G401 (cell line): ENCODE measurements around the gene NKPD1. TPM values are rescaled to one million over a fixed set of nuclear protein-coding genes. Genes with fewer than 3 reads are reported as not detected.

ENCODE experiments used
- DNase-seq: peaks from one replicate; pipeline ENCODE4 v3.0.0-alpha.2; 2015; ENCODE audit warnings: low spot score
- in situ Hi-C: cut with HindIII; loops from 2 replicates; pipeline ENCODE4 v1.10.0; 2016; ENCODE audit warnings: low sequenced_read_pairs, mixed read lengths
- total RNA-seq: library from RNA; depleted of rRNA; stranded (reverse); fragments of >200 nt; shearing (Covaris generic); gene quantifications from 2 replicates; pipeline ENCODE4 v1.2.3, GENCODE V29; 2014

The NKPD1 gene
- total RNA-seq, 1 experiment from 2014 or later: 0.31 TPM

DNA sequence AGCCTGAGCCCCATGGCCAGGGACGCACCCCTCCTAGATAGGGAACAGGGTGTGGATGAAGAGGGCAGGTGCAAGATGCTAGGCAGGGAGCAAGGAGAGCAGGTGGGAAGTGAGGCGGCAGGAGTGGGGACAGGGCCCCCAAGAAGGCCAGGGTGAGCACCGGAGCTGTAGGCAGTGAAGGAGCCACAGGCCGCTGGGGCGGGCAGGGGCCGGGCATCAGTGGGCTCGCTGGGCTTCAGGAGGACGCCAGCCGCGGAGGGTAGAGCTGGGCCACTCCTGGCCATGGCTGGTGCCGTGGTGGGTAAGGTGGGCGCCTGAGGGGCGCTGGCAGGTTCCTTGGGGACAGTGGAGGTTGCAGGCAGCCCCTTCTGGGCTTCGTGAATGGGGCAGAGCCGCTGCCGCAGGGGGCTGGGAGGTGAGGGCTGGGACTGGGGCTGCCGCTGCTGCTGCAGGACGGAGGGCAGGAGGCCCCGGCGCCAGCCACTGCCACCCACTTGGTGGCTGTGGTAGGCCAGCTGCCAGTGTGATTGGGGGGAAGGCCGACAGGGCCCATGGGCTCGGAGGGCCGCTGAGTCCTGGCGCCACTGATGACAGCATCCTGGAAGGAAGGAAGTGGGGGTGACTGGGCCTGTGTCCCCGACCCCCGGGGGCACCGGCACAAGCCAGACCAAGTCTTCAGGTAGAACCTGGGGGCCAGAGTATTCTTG lies 2.1 kb downstream of the NKPD1 start:
- DNase-seq: no peak
- in situ Hi-C loops: no loop called here

DNA sequence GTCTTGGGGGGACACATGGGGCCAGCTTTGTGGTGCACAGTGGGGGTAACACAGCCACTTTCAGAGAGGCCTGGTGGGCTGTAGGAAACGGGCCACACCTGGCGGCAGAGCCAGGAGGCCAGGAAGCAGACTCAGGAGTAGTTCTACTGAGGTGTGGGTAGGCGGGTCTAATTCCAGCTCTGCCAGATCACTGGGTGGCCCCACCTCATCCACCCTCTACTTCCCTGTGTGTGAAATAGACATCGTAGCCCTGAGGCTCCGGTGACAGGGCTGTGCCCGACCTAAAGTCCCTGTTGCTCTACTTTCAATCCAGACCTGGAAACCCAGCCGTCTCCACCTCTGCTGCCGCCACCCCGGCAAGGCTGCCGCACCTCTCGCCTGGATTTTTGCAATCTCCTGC lies 4.0 kb downstream of the NKPD1 start:
- no peak for DNase-seq
- in situ Hi-C loops: no loop called here

DNA sequence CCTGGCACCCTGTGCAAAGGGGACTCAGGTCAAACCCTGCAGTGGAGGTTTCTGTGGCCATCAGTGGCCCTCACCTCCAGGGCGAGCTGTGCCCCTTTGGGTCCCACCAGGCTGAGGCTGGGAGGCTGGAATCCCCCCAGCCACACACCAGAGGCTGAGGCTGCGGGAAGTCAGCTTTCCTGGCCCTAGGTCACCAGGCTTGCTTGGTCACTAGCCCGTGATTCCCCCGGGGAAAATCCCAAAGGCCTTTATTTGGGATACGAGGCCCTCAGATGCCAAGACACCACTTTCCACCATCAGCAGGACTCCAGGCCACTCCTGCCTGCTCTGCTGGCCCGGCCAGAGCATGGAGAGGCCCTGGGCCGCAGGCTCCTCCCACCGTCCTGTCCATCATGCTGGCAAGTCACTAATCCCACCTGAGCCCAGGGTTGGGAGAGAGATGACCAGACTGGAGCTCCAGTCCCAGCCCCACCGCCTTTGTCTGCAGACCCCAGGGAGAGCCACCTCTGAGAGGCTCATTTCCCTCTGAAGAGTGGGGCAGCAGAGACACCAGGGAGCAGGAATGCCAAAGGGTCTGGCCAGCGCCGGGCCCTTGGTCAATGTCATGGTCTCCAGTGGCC lies 4.7 kb downstream of the NKPD1 start:
- no peak for DNase-seq
- in situ Hi-C loops: no loop called here

DNA sequence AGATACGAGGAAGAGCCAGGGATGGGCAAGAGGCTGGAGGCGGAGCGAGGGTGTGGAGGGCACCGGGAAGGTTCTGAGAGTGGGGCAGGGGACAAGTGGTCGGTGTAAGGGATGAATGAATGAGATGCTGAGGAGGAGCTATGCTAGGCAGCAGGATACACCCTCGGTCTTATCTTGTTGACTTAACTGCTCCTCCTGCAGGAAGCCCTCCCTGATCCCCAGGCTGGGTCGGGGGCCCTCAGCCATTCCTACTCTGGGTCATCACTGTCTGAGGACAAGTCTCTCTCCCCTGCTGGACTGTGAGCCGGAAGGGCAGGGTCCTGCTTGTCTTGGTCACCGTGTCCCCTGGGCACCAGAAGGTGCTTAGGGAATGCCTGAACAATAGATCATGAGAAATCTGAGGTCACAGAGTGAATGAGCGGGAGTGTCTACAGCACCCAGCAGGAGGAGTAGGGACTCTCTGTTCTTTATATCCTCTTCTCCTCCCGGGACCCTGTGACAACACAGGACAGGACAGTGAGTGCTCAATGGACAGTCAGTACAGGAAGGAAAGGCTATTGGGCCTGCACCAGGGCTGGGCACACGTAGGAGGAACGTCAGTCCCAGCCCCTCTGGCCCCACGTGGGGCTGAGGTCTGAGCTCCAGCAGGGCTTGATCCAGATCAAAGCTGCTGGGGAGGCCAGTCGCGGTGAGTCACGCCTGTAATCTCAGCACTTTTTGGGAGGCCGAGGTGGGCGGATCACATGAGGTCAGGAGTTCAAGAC lies 6.5 kb downstream of the NKPD1 start:
- in situ Hi-C loops: no loop called here
- no peak for DNase-seq

DNA sequence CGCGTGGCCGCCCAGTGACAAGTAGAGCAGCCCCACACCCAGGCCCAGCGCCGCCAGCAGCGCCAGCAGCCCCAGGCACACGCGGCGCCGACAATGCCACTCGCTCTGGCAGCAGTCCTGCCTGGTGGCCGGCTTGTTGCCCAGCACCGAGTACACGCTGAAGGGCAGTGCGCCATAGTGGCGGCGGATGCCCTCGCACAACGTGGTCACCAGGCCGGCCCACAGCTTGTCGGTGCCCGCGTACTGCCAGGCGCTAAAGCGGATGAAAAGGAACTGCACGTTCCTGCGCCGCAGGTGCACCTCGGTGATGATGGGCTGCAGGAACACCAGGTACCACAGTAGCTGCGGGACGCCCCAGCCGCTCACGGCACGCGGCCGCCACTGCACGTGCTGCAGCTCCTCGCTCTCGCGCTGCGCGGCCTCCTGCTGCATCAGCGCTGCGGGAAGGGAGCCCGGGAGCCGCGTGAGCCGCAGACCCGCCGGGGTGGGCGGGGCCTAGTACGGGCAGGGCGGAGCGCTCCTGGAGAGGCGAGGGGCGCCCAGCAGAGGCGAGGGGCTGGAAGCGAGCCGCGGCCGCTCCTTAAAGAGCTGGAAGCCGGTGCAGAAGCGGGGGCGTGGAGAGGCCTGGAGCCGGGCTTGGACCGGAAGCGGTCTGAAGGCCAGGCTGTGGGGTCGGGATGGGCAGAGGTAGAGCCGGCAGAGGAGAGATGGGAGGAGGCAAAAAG lies 7.3 kb downstream of the NKPD1 start:
- in situ Hi-C loops: no loop called here
- DNase-seq: peak; percentile 45

DNA sequence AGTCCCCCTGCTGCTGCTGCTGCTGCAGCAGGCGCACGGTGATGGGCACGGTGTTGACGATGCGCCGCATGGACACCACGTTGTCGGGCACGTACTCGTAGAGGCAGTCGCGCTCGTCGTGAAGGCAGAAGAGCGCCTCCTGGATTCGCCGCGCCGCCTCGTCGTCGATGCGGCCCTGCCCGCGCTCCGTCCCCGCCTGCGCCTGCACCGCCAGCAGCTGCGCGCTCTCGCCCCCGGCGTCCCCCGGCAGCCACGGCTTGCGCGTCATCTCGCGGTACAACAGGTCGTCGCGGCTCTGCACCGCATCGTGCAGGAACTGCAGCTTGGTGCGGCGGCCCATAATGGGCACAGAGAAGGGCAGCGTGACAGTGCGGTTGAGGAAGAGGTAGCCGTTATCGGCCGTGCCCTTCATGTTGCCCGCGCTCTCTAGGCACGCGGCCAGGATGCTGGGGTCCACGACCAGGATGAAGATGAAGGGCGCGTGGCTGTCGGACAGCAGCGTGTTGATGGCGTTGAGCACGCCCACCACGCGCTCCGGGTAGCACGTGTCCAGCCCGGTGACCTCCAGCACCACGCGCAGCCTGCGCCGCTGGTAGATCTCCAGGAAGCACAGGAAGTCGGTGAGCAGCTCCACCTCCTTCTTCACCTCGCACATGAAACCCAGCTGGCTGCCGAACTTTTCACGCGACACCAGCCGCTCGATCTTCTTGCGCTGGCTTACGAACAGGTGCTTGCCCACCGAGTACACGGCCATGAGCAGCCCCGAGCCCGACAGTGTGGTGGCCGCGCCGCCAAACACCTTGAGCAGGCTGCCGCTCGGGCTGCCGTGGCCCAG lies 8.1 kb downstream of the NKPD1 start:
- in situ Hi-C loops: no loop called here
- DNase-seq: peak; percentile 28

DNA sequence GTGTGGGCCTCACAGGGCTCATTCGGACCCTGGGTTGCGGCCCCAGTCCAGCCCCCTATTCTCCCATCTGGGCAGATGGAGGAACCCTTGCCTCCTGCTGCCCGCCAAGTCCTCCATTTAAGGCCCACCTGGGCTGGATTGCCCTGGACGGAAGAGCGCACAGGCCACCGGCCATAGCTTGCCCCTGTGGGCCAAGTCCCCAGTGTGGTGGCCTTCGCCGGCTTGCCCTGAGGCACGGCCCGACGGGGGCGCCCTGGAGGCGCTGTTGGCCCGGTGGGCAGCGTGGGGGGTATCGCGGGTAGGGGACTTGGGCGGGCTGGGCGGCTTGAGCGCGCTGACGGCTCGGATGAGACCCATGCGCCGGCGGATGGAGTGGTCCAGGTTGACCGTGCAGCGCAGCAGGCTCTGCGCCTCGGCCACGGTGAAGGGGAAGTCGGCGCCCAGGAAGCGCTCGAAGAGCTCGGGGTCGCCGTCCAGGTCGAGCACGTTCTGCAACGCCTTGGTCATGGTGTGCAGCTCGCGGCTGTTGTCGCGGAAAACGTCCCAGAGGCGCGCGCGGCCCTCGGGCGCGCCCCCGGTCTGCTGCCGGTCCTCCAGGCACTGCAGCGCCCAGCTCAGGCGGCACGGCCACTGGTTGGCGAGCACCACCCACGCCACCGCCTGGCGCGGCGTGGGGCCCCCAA lies 8.8 kb downstream of the NKPD1 start:
- DNase-seq: no peak
- in situ Hi-C loops: no loop called here

DNA sequence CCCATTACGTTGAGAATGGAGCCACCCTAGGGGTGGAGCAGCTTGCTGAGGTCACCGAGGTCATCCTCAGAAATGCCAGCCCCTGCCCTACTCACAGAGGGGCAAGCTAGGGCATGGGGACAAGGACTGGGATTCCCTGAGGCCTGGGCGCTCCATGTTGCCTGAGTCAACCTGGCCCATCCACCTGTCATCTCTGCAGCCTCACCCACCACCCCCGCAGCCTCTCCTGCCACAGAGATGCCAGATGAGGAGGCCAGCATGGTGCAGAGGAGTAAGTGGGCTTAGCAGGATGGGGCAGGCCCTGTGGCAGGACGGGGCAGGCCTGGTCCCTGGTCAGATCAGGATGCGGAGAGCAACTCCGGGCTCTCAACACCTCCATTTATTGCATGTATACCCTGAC lies 9.5 kb downstream of the NKPD1 start:
- DNase-seq: no peak
- in situ Hi-C loops: no loop called here

DNA sequence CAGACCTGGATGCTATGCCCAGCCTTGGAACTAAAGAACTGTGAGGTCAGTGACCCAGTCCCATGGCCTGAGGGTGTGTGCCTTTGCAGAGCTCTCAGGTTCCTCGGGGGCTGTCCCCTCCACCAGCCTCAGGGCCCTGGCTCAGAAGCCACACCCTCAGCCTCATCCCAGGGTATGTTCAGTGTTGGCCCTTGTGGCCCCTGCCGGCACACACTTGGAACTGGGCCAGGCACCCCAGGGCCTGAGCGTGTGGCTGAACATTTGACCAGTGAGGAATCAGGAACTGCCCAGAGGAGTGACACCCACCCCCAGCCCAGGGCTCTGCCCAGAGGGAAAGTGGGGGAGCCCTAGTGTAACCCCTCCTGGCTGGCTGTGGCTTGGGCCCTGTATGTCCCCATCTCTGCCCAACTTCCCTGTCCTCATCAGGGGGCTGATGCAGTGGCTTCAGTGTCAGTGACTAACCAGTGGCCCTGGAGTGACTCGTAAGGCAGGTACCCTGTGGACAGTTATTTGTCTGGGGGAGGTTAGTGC lies 10.0 kb downstream of the NKPD1 start:
- in situ Hi-C loops: no loop called here
- DNase-seq: no peak

DNA sequence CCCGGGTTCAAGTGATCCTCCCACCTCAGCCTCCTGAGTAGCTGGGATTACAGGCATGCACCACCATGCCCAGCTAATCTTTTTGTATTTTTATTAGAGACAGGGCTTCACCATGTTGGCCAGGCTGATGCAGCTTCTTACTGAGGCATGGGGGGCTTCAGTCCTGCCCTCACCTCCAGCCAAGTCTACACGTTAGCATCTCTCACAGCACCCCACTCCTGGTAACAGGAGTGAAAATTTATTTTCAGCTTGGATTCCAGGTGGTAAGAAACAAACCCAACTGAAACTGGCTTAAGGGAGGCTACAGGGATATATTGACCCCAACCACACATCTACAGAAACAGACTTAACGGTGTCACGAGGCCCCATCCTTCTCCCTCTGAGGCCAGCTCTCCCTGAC lies 10.6 kb downstream of the NKPD1 start:
- in situ Hi-C loops: no loop called here
- DNase-seq: no peak

DNA sequence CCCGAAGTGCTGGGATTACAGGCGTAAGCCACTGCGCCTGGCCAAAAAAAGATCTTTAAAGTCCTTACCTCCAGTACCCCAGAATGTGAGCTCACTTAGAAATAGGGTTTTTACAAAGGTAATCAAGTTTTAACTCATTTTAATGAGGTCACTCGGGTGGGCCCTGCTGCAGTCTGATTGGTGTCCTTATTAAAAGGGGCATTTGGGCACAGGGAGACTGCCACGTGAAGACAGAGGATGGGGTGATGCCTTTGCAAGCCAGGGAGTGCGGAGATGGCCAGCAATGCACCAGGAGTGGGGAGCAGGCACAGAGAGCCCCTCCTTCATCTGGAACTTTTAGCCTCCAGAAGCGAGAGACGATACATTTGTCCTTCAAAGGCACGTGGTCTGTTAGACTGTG lies 11.7 kb downstream of the NKPD1 start:
- in situ Hi-C loops: no loop called here
- no peak for DNase-seq

DNA sequence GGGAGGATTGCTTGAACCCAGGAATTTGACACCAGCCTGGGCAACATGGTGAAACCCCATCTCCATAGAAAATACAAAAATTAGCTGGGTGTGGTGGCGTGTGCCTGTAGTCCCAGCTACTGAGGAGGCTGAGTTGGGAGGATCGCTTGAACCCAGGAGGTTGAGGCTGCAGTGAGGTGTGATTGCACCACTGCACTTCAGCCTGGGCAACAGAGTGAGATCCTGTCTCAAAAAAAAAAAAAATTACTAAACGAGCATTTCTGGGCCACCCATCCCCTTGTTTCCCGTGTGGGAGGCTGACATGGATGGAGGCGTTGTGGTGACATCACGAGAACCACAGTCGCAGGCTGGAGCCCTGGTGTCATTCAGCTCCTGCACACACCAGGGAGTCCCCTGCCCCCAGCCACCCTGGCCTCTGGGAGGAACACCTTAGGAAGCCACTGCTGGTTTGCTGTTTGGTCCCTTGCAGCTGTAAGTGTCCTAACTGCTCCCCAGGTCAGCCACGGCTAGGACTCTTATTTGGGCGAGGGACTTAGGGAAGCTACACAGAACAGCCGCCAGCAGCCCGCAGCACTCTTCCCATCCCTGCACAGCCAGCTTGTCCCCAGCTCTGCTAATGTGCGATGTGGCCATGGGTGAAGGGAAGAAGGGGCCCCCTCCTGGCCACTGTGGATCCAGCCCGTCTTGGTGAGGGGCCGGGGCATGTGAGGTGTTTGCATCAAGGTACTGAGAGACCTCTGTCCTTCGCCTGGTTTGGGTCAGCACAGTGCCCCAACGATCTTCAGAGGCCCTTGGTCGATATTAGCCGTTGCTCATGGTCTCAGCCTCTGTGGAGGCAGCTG lies 12.7 kb downstream of the NKPD1 start:
- in situ Hi-C loops: no loop called here
- no peak for DNase-seq

DNA sequence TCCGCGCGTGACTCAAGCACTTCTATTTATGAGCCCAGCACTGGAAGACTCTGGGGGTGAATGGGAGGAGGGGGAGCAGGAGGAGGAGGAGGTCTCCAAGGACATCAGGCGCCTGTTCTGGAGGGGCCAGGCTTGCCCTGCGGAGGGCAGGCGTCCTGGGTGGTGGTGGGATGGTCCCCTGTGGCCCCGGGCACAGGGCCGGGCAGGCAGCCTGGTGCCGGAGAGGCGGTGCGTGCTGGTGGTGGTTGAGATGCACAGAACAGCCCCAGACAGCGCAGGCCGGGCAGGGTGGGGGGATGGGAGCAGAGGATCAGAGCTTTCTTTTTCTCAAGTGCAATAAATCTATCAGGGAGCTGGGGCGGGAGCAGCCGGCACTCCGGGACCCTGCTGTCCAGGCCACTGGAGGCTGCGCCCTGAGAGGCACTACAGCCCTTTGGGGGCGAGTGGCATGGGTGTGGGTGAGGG lies 14.0 kb downstream of the NKPD1 start:
- DNase-seq: no peak
- in situ Hi-C loops: no loop called here

DNA sequence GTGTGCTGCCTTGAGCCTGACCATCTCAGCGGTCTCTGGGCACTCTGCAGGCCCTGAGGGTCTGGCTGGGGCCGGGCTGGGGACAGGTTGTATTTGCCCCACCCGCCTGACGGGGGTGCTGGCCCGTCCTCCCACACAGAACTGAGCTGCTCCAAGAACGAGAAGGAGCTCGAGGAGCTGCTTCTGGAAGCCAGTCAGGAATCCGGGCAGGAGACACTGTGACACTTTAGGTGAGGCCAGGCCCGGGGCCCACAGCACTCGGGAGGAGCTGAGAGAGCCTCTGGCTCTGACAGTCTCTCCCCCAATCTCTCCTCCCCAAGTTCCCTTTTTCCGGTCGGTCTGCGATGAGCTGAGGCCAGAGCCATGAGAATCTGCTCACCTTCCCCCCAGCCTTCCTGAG lies 14.5 kb downstream of the NKPD1 start:
- no peak for DNase-seq
- in situ Hi-C loops: no loop called here

DNA sequence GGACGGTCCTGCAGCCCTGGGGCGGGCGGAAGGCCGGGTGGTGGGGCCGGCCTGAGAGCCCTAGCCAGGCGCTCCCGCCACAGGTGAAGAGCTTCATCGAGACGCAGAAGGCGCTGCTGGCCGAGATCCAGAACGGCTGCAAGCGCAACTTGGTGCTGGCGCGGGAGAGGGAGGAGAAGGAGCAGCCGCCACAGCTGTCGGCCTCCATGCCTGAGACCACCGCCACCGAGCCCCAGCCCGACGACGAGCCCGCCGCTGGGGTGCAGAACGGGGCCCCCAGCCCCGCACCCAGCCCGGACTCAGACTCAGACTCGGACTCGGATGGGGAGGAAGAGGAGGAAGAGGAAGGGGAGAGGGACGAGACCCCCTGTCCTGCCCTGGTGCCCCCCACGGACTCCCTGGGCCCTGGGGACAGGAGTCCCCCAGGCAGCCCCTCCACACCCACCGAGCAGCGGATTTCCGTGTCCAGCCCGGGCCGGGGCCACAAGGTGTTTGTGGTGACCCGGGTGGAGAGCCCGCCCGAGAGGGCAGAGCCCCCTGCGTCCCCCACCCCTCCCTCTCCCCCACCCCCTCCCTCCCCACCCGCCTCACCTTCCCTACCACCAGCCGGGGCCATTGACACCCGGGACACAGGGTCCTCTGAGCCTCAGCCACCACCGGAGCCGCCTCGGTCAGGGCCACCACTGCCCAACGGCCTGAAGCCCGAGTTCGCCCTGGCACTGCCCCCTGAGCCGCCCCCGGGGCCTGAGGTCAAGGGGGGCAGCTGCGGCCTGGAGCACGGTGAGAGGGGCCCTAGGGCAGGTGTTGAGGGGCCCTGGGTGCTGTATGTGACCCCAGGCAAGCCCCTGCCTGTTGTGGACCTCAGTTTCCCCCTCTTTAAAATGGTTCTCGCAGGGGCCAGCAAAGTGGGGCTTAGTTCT lies 15.3 kb downstream of the NKPD1 start:
- in situ Hi-C loops: no loop called here
- DNase-seq: no peak
